ENCODE measurements around the gene C1QC.
A peak's percentile ranks its signal among the peaks of the same experiment; 100 is the strongest.

C1QC gene

DNA sequence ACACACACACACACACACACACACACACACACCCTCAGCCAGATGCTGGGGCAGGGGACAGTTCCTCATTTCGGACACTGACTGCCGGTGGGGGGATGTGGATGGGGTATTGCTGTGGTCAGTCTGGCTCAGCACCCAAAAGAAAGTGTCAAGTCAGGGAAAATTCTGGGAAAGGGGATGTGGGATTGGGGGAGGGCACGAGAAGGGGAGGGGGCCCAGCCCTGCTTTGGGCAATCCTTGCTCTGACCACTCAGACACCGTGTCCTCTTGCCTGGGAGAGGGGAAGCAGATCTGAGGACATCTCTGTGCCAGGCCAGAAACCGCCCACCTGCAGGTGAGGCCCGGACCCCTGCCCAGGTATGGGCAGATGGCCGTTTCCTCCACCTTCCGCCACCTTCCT lies at the start of gene C1QC:
Gene C1QC (plus strand): TSS at position 253 of the 400 bp plus-strand sequence. CDS start 391 bp downstream, outside the sequence.
- DNase-seq: no peak

- DNase-seq: no peak
Measured at GRCh38 chr1:22594396-22594795, 49.0 kb upstream of the C1QC start.

- no peak for DNase-seq
Measured at GRCh38 chr1:22595108-22595507, 48.3 kb upstream of the C1QC start.

- no peak for DNase-seq
Measured at GRCh38 chr1:22597301-22597965, 46.0 kb upstream of the C1QC start.

GRCh38 chr1:22597996-22598395 lies 45.4 kb upstream of the C1QC start:
- DNase-seq: no peak

DNA sequence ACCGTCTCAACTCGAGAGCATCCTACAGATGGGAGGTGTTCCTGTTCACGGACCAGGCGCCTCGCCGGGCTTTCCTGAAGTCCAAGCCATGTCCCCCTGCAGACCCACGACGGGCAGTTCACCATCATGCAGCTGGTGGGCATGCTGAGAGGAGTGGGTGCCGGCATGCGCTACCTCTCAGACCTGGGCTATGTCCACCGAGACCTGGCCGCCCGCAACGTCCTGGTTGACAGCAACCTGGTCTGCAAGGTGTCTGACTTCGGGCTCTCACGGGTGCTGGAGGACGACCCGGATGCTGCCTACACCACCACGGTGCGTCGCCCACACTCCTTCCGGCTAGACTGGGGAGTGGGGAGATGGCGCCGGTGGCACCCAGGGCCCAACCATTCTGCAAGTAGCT lies 44.7 kb upstream of the C1QC start:
- DNase-seq: no peak

- no peak for DNase-seq
Measured at GRCh38 chr1:22600071-22600816, 43.2 kb upstream of the C1QC start.

GRCh38 chr1:22600817-22601605 lies 42.4 kb upstream of the C1QC start:
- DNase-seq: peak in 1 of 2 experiments; percentile 37

DNA sequence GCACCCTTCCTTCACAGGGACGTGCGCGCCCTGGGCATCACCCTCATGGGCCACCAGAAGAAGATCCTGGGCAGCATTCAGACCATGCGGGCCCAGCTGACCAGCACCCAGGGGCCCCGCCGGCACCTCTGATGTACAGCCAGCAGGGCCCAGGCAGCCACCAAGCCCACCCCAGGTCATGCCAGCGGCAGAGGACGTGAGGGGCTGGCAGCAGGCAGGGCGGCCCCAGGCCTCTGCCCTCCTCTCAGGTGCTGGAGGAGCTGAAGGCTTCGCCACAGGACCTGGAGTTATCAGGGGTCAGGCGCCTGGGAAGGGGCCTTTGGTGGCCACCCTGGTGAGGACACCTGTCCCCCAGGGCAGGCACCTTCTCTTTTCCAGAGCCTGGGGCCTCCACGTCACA lies 41.8 kb upstream of the C1QC start:
- no peak for DNase-seq

DNA sequence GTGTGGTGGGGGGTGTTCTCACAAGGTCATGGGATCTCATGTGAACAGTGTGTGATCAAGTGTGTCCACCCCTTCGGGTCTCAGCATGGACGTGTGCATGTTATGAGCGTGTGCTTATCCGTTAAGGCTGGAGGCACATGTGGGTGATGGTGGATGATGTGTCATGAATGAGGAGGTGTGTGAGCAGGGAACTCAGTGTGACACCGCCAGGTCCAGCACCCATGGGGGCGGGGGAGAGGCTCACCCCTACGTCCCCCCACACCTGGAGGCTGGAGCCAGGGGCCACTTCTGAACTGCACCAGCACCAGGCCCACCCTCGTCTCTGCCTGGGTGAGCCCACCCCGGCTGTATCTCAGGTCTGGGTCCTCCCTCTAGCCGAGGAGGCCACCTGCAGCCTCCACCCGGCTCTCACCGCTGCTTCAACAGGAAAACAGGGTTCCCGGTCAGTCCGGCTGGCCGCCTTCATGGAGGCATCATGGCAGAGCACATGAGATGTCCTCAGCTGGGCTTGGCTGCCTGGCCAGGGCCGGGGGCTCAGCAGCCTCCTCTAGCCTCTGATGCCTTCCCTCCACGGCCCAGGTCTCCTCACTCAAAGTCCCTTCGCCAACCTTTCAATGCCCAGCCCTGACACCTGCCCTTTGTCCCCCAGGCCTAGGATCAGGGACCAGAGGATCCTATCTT lies 41.2 kb upstream of the C1QC start:
- DNase-seq: no peak

- DNase-seq: no peak
Measured at GRCh38 chr1:22606161-22606560, 37.3 kb upstream of the C1QC start.

DNA sequence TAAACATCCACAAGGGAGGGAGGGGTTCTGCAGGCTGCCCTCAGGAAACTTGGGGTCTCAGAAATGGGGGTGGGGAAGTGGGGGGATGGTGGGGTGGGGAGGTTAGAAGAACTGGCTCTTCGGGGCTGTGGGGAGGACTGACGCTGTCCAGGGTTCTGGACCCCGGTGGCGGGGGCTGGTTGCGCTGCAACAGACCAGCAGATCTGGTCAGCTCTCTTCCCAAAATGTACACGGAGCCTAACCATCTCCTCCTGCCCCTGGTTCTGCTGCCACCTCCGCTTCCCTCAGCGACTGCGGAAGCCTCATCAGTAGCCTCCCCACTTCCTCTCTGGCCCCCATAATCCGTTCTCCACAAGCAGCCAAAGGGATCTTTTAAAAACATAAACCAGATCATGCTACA lies 36.3 kb upstream of the C1QC start:
- DNase-seq: no peak

DNA sequence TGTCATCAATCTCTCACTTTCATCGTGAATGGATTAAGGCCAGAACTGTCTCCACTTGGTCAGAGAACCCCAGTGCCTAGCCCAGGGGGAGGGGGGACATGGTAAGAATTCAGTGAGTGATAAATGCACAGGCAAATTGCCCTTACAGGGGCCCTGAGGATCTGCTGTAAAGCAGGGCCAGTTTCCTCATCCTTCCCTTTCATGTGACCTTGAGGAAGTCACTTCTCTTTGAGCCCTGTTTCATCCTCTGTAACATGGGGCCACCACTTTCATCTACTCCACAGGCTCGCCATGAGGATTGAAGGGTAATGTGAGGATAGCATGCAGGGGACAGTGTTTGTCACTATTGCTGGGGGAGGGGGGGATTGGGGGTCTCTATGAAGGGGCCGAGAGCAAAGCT lies 35.1 kb upstream of the C1QC start:
- no peak for DNase-seq

DNA sequence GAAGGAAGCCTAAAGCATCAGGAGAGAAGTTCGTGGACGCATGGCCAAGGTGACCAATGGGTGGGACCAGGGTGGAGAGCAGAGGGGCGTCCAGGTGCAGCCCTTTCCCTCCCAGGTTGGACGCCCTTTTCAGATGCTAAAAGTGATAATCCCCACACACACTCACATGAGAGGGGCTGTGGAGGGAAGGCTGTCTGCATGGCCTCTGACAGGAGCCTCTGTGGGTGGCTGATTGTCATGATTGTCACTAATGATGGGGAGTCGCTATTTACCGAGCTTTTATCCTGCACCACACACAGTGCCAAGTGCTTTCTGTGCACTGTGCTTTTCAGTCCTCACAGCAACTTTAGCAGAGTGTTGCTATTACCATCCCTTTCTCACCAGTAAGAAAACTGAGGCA lies 34.1 kb upstream of the C1QC start:
- no peak for DNase-seq

DNA sequence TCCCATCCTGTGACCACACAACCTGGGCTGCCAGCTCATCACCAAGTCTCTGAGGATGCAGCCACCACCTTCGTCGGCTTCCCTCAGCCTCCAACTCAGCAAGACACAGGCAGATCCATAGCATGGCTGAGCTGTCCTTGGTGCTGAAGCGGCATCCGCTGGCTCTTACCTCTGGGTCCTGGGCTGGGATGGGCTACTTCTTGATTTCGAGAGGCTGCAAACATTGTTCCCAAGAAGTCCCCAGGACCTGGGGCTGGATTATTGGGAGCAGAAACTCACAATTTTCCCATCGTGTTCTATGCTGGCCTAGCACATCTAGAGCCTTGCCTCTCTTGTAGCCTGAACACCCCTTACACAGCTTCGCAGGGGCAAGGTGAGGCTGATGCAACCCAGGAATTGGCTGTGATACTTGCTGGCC lies 31.9 kb upstream of the C1QC start:
- DNase-seq: no peak

DNA sequence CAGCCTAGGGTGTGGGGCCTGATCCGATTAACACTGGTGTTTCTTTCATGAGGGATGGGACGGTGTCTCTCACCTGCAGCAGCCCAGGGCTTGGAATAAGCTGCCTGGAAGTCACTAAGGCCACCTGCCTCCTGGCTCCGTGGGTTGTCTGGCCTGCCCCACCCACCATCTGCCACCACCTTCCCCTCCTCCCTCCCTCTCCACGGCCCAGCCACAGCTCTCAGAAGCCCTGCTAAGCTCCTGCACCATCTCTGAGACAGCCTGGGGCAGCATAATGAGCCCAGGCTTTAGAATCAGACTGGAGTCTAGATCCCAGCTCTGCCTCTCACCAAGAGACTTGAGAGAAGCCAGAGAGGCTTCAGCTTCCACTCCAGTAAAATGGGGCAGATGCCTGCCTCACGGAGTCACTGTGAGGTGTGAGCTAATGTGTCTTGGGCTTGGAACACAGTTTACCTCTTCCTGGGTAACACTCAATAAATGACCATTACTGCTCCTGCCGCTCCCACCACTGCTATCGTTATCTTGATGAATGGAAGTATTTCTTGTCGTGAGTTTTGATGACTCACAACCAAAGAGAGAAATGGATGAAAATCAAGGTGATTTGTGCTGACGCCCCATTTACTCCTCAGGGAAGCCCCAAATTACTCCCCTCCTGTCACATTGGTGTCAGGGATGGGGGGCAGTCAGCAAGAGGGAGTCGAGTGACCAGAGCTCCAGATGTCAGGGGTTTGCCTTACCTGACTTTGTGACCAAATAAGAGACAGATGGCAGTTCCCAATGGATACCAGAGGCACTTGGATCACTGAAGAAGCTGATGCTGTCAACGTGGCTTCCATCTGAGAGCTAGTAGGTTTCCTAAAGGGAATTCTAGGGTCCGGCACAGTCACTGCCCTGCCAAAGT lies 30.5 kb upstream of the C1QC start:
- peak in 1 of 2 experiments; percentile 15 for DNase-seq

GRCh38 chr1:22613572-22613918 lies 29.9 kb upstream of the C1QC start:
- no peak for DNase-seq

GRCh38 chr1:22613951-22614350 lies 29.5 kb upstream of the C1QC start:
- no peak for DNase-seq

DNA sequence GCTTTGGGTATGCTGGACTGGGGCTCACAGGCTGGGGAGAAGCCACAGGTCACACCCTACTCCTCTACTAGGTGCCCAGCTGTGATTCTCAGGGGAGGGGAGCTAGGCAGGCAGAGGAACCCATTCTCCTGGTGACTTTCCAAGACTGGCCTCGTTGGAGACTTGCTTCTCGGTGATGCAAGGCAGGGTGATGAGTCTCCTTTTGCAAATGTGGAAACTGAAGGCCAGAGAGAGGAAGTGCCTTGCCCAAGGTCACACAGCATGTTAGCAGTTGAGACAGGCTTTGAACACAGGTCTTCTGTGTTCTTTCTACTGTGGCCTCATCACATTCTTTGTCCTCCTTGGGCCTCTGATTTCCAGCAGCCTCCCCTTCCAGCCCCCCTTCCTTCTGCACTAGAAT lies 27.5 kb upstream of the C1QC start:
- no peak for DNase-seq

- no peak for DNase-seq
Measured at GRCh38 chr1:22616571-22616970, 26.9 kb upstream of the C1QC start.

- DNase-seq: no peak
Measured at GRCh38 chr1:22618056-22618455, 25.4 kb upstream of the C1QC start.

DNA sequence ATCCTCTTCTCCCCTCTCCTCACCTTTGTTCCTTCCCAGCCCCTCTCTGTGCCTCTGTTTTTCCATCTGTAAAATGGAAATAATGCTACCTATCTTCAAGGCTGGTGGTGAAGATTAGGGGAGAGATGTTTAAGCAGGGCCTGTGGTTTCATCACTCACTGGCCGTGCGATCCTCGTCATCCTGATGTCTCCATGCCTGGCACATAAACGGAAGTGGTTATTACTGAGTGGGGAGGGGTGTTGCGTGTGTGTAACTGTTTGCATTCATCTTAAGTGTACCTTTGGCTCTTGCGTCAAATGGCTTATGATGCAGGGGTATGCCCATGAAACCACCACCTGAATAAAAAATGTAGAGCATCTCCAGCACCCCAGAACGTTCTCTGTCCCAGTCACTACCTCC lies 24.2 kb upstream of the C1QC start:
- DNase-seq: no peak
